GM18505 (cell line): ENCODE measurements around the gene TSPAN4.

Experiments
- ATAC-seq: cut with Tn5 transposase; IDR thresholded peaks from one replicate; pipeline ENCODE4 v1.9.1; 2021; ENCODE audit not compliant: unreplicated experiment
- POLR2A ChIP-seq: IDR thresholded peaks from 4 replicates; pipeline ENCODE4 v1.6.1; 2011; ENCODE audit warnings: borderline replicate concordance; ENCODE audit not compliant: insufficient read depth, insufficient read length; ENCODE audit errors: extremely low read depth

TSPAN4 gene

DNA sequence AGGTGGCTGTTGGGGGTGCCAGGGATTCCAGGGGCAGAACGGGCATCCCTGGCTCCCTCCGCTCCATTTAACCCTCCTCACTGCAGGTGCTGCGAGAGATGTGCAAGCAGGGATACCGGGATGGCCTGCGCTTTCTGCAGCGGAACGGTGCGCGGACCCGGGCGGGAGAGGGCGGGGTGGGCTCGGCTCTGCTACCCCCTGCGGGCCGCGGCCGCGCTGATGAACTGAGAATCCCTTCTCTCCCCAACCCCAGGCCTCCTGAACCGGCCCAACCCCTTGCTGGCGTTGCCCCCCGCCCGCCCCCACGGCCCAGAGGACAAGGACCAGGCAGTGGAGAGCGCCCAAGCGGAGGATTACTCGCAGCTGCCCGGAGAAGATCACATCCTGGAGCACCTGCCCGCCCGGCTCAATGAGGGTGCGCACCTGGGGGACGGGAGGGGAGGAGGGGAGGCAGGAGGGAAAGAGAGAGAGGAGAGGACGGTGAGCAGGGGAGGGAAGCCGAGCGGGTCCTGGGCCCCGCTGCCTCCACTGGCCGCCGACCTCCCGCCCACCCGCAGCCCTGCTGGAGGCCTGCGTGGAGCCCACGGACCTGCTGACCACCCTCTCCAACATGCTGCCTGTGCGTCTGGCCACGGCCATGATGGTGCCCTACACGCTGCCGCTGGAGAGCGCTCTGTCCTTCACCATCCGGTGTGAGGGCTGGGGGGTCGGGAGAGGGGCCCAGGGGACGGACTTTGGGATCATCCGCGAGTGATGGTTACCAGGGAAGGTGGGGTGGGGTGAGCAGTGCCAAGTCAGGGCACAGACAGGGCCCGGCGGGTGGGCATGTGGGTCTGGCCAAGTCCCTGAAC, 19.0 kb upstream of the TSPAN4 start:
- TF ChIP-seq POLR2A, result no peak
- no peak for ATAC-seq

GRCh38 chr11:824292-824880, 18.3 kb upstream of the TSPAN4 start:
- TF ChIP-seq POLR2A, result no peak
- no peak for ATAC-seq

DNA sequence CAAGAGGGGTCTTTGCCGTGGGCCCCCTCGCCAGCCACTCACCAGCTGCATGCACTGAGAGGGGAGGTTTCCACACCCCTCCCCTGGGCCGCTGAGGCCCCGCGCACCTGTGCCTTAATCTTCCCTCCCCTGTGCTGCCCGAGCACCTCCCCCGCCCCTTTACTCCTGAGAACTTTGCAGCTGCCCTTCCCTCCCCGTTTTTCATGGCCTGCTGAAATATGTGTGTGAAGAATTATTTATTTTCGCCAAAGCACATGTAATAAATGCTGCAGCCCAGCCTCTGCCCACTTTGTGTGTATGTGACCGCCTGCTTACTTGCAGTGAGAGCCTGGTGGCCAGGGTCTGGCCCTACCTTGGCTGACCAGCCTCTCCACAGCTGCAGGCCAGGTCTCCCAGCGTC, 17.7 kb upstream of the TSPAN4 start:
- no peak for TF ChIP-seq POLR2A
- no peak for ATAC-seq

DNA sequence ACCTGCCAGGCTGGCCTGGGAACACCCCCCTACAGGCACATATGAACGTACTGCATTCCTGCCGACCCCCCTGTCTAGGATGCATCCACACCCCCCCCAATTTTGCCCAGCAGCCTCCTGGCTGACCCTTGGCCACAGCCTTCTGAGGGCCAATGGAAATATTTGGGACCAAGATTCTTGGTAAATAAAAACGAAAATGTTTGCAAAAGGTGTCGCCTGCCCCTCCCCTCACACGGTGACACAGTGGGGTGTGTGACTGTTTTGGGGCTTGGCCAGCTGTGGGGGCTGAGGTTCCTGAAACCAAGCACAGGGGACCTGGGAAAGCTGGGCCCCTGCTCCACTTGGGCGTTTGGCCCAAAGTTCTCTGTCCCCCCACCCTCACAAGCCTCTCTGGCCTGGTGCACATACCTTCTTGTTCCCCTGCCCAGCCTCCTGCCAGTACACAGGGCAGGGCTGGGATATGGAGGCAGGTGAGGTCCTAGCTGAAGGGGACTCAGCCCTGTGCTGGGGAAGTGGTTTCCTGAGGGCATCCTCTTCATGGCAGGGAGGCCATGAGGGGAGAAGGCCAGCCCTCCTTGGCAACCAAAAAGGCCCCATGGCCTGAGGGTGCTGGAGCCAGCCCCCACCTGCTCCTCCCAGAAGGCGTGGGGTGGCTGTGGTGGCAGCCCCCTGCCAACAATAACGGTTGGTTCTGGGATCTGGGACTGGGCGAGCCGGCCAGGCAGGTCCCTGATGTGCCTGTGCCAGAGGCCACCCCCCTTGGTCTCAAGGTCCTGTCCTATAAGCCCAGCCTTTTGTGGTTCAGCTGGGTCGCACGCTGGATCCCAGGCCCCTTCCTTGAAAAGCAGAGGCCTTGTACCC, 17.1 kb upstream of the TSPAN4 start:
- no peak for TF ChIP-seq POLR2A
- ATAC-seq, result no peak

- no peak for TF ChIP-seq POLR2A
- no peak for ATAC-seq
Observed at GRCh38 chr11:826227-826621, 16.4 kb upstream of the TSPAN4 start.

DNA sequence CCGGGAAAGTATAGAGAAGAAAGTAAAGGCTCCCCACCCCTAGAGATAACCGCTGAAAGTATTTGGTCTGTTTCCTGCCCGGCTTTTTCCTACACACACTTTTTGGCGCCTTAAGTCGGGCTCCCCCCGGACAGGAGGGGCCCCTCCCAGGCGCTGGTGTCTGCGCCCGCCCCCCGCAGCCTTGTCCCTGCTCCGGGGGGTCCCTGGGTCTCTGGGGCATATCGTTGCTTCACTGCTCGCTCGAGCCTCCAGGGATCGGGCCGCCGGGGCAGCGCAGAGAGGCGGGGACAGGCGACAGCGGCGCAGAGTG, 15.9 kb upstream of the TSPAN4 start:
- ATAC-seq, result no peak
- TF ChIP-seq POLR2A, result no peak

GRCh38 chr11:827146-827896, 15.3 kb upstream of the TSPAN4 start:
- ATAC-seq, result no peak
- no peak for TF ChIP-seq POLR2A

DNA sequence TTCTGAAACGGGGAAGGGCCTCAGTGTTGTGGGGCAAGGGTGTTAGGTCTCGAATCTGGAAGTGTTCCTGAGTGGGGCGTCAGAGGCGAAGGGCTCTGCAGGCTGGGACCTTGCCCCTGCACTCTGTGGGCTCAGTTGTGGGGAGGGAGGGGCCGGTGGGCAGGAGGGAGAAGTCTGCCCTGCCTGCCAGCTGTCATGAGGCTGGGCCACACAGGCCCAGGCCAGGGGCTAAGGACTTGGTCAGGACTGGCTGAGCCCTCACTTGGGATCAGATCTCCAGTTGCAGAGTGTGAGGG, 14.8 kb upstream of the TSPAN4 start, which contains the start of gene CRACR2B:
Gene CRACR2B (plus strand): TSS at position 23 of the 296 bp plus-strand sequence. CDS start 689 bp downstream, outside the sequence.
- TF ChIP-seq POLR2A, result no peak
- ATAC-seq, result no peak

- no peak for TF ChIP-seq POLR2A
- ATAC-seq, result no peak
Observed at GRCh38 chr11:828506-829175, 14.0 kb upstream of the TSPAN4 start.

- no peak for ATAC-seq
- no peak for TF ChIP-seq POLR2A
Observed at GRCh38 chr11:829176-829846, 13.3 kb upstream of the TSPAN4 start.

DNA sequence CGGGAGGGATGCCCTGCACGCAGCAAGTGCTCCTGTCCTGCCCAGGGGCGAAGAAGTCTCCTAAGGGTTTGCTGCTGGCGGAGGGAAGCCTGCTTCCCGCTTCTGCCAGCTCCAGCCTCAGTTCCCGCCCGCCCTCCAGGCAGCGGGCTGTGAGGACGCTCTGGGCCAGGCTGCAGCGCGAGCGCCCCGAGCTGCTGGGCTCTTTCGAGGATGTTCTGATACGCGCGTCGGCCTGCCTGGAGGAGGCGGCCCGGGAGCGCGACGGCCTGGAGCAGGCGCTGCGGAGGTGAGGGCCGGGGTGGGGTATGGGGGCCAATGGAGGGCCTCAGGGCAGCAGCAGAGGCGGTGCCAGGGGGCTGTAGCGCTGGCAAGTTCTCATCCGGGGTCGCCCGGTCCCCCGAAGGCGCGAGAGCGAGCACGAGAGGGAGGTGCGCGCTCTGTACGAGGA, 12.8 kb upstream of the TSPAN4 start:
- ATAC-seq, result no peak
- TF ChIP-seq POLR2A, result no peak

- TF ChIP-seq POLR2A, result no peak
- no peak for ATAC-seq
Observed at GRCh38 chr11:830295-831117, 12.1 kb upstream of the TSPAN4 start.
